ENCODE results near the gene JTB.

DNA sequence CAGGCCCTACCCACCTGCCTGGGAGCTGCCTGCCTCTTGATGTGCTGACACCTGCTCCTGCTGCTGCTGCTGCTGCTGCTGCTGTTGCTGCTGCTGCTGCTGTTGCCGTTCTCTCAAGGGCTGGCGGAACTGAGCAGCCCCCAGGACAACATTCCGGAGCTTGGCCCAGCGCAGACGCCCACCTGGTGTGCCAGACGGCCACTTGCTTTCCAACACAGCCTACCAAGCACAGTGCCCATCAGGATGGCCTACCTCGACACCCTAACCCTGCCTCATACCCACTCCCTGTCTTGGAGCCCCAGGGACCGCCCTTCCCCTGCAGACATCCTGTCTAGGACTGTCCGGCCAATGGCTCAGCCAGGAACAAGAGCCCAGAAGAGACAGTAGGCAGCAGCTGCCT is 42.7 kb downstream of the JTB start:
- no peak for TF ChIP-seq POLR2A (IDR thresholded peaks at IDR 0.05; ENCODE audit: low read depth, low read length)
- TF ChIP-seq POLR2AphosphoS5 (IDR thresholded peaks at IDR 0.05; ENCODE audit: low read depth, low read length): no peak
